GM19324 (cell line): Measurements from ENCODE around the gene MAP4K1.
"Not testable (repeated sequence)": the region's sequence is repeated elsewhere in the genome, so short reads cannot be mapped to it uniquely, and the experiment has no call there.

Experiments used
- ATAC-seq: cut with Tn5 transposase; IDR thresholded peaks from one replicate; pipeline ENCODE4 v1.9.1; 2021; ENCODE audit warnings: mild to moderate bottlenecking, moderate library complexity; ENCODE audit not compliant: unreplicated experiment, low FRiP score

MAP4K1 gene

DNA sequence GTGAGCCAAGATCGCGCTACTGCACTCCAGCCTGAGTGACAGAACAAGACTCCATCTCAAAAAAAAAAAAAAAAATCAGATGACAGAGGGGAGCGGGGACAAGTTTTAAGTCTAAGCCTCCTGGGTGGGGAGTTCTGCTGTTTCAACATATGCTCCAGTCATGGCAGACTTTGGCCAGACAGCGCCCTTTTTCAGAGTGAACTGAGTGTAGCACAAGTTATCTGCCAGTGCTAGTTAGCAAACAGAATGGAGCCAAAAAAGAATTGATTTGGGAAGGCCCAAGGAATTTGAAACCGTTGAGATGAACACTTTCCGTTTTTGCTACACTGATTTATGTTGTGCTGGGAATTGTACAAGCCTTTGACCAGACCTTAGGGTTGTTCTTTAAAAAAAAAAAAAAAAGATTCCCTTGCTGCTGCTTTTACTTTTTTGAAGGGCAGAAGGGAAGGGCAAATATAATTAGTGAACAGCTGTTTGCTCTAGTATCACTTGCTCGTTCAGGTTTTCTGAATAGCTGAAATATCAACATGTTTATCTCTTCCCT, 35.3 kb upstream of the MAP4K1 start:
- ATAC-seq: no peak

DNA sequence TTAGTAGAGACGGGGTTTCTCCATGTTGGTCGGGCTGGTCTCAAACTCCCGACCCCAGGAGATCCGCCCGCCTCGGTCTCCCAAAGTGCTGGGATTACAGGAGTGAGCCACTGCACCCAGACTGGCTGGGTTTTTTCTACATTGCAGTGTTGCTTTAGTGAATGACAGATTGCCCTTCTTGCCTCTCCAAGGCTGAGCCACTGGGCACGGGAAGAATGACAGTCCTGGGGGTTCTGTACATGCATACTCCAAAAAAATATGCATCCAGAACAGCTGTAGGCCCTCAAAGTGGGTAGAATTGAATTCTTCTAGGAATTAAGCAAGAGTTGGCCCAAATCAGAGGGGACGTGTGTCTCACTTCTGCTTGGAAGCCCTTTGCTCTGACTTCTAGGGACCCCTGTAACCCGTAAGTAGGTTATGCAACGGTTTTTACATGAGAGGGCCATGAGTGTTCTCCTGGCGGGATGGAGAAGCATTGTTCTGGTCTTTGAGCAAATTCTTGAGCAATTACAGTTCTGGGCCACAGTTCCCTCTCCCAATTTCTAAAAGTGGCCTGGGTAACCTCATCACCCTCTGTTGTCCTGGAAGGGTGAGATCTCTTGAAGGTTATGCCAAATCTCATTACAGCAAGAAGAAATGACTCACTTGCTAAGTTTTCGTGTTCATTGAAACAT, 33.3 kb upstream of the MAP4K1 start:
- ATAC-seq: no peak

DNA sequence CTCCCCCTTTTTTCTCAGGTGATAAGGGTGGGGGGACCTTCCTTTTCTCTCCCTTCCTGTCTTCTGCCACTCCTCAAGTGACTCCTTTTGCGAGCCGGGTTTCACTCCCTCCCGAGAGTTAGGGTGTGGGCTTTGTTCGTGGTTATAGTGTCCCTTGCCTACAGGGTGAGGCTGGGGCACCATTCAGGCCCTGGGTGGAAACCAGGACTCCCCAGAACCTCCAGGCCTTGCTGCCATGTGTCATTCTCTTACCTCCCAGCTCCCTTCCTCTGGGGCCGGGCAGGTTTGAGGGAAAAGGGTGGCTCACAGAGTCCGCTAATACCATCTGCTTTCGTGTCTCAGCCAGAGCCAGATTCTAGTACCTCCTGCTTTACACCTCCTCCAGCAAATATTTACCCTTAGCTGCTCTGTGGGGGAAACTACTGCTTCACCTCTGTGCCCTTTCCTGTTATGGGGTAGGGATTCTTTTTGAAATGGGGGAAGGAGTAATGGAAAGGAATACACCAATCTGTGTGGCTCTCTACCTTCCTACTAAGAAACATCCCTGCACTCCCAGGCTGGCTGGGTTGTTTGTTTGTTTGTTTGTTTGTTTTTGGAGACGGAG, 32.5 kb upstream of the MAP4K1 start:
- ATAC-seq: no peak

DNA sequence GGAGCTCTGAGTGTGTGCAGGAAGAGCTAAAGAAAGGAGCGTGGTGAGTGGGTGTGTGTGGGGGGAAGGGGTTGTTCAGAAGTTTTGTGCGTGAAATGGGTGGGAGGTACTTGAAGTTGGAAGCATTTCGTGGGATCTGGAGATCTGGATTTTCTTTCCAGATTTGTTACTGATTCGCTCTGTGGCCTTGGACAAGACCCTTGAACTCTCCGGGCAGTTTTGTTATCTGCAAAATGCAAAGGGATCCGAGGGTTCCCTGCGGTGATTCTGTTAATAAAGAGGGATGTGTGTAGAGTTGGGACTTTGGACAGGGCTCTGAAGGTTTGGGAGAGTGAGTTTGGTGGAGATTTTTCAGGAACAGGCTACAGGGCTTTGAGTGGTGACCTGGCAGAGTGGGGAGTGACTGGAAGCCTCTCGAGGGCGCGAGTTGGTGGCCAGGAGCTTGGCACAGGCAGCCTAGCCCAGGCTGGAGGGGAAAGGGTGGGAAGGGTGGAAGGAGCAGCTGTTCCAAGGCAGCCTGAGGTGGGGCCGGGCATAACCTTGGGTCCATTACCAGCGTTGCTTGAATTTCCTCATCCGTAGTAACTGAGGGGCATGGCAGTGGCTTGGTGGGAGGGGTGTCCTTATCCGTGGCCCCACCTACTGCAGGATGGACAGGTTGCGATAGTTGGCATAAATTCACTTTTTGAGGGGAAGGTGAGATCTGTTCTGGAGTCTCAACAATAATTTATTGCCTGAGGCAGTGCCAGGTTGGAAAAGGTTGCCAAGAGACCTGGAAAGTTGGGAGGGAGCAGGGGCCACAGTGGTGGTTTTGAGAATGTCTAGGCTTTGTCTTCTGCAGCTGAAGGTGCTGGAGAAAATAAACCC, 31.8 kb upstream of the MAP4K1 start:
- ATAC-seq: no peak

DNA sequence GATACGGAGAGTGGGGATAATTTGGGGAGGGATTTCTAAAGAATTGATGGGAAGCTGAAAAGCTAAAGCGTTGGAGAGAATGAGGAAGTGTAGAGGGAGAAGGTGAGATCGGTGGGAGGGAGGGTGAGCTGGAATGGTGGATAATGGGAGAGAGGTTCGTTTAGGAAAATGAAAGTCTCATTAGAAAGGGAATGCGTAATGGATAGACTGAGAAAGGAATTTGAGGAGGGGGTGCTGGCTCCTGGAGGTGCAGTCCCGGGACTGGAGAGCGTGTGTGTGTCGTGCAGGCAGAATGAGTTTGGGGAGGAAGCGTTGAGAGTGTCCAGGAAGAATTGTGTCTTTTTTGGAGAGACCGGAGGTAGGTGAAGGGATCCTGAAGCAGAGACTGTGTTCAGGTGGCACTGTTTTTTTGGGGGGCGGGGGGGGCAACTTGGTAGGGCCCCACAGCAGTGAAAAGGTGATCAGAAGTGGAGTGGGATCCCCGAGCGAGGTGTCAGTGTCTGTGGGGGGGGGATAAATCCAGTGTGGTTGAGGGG, 31.1 kb upstream of the MAP4K1 start:
- no peak for ATAC-seq

DNA sequence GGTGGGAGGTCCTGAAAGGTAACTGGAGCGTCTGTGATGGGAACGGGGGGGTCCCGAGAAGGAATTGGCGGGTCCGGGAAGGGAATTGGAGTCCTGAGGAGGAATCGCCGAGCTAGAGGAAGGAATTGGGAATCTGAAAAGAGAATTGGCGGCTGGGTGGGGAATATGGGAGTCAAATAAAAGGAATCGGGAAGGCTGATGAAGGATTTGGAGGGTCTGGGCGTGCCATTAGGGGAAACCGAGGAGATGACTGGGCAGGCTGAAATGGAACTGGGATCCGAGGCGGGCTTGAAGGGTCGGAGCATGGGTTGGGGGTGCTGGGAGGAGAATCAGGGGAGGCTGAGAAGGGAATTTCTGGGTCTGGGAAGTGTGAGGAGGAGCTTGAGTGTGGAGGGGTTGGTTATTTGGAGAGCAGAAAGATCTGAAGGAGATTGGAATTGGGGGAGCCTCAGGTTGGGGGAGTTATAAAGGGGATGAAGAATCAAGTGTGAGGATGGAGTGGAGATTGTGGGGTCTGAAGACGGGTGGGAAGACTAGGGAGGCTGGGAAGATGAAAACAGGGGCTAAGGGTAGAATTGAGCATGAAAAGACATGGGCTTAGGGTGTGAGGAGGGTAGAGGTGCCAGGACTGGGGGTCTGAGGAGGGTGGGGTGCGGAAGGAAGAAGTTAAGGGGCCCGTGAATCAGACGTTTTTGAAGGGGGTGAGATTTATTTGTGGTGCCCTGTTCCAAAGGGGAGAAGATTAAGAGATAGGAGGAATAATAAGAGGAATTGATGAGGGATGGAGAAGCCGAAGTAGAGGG, 30.4 kb upstream of the MAP4K1 start:
- ATAC-seq: no peak

DNA sequence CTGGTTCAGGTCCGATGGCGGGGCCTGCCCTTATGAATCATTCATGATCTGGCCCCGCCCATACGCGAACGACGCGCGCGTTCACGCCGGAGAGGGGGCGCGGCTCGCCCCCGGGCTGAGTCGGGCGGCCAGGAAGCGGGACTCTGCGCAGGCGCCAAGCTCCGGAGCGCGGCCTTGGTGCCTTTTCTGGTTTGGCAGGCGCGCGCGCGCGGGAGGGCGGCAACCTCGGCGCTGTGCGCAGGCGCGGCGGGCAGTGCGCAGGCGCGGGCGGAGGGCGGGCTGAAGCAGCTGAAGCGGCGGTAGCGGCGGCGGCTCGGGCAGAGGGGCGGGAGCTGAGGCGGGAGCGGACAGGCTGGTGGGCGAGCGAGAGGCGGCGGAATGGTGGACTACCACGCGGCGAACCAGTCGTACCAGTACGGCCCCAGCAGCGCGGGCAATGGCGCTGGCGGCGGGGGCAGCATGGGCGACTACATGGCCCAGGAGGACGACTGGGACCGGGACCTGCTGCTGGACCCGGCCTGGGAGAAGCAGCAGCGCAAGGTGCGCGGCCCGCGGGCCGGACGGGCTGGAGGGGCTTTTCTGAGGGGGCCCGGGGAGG, 29.7 kb upstream of the MAP4K1 start, which contains the start of gene ACTN4:
Gene ACTN4 (plus strand): TSS at position 282 of the 598 bp plus-strand sequence. CDS start 97 bp downstream, at position 379.
- peak; percentile 96 for ATAC-seq

DNA sequence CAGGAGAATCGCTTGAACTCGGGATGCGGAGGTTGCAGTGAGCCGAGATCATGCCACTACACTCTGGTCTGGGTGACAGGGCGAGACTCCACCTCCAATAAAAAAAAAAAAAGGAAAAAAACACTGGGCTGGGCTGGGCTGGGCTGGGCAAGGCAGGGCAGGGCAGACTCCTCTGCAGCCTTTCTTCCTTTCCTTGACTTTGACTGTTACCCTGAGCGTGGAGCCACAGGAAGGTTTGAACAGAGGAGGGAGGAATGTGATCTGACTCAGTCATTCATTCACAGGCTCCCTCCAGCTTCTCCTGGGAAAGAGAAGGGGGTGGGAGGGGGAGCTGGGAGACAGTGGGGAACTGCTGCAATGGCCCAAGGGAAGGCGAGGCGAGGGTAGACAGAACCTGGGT, 27.0 kb upstream of the MAP4K1 start:
- no peak for ATAC-seq

DNA sequence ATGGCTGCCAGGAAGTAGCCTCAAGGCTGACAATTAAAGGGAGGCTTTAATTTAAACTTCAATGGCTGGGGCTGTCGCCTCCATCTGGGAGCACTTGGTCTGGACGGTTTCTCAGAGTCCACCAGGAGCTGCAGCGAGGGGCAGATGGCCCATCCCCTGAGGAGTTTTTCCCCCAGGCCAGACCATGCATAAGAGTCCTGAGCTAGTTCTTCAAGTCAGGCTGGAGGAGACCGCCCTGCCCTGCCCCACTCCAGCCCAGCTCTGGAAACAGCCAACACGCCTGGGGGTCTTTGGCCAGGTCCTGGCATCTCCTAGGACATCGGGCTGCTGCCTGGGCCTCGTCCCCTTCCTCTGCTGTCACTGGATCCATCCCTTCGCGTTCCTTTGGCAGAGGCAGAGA, 24.4 kb upstream of the MAP4K1 start:
- no peak for ATAC-seq

DNA sequence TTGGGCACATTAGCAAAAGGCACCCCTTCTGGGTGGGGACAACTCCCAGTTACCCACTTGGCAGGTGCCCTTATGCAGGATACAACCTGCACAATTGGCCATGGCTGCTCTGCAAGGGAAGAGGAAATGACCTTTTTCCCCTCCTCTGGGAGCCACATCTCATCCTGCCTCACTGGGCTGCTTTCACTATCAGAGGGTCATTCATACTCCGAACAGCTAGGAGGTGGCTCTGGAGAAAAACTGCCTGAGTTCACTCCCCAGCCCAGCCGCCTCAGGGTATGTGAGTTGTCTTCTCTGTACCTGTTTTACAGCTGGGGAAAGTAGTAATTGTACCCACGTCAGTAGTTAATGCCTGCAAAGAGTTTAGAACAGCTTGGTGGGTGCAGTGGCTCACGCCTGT, 22.6 kb upstream of the MAP4K1 start:
- ATAC-seq: no peak

DNA sequence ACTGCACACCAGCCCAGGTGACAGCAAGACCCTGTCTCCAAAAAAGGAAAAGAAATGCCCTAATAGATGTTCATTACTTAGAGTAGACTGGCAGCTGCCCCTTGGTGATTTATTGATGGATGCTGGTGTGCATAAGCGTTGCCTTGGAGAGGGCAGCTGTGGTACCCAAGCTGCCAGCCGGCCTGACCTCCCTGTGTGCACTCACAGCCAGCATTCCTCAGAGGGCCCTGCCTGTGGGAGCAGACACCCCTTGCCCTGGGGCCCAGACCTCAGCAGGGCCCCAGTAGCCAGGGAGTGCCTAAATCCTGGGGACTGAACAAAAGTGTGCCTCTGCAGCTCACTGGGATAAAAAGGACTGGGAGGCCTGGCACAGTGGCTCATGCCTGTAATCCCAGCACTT, 21.9 kb upstream of the MAP4K1 start:
- no peak for ATAC-seq

DNA sequence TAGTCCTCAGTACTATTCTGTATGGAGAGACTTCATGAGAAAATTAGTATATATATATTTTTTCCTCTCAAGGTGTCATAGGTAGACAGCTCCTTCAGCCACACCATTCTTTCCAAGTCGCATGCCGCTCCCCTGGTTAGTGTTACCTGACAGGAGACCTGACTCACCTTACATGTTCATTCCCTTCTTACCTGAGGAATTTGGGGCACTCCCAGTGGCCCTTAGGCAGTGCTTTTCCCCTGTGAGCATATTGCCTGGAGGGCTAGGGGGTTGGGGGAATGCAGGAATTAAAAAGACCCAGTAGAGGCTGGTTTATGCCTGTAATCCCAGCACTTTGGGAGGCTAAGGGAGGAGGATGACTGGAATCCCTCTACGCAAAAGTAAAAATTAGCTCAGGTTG, 20.7 kb upstream of the MAP4K1 start:
- no peak for ATAC-seq

DNA sequence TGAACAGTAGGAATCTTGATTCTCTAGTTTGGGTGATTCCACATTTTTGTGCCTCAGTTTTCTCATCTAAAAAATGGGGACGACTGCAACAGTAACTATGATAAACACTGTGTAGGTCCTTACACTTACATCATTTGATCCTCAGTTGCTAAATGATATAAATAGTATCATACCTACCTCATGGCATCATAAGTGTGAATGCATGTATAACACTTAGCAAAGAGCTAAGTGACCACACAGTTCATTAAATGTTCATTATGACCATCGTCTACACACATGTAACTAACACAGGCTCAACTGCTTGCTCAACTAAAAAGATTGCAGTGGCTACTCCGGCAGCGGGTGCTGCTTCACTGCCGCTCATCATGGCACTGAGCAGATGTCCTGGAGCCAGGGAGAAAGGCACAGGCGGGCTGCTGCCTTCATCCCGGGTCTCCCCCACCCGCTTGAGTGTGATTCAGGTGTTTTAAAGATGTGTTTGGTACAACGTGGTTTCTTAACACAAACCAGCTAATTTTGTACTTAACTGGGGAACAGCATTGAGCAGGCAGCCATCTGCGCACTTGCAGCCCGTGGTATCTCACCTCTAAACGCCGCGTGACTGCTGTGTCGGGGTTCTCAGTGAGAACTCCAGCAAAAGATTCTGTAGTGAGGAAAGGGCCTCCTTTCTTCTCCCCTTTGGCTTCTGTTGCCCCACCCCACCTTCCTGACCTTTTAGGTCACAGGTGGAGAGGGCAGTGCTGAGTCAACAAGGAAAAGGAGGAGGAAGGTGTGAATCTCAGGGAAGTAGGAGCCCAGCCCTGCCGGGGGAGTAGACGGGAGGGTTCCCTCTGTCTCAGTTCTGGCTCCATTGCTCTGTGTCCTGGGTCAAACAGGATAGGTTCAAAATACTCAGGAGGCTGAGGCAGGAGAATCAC, 18.0 kb upstream of the MAP4K1 start:
- no peak for ATAC-seq

DNA sequence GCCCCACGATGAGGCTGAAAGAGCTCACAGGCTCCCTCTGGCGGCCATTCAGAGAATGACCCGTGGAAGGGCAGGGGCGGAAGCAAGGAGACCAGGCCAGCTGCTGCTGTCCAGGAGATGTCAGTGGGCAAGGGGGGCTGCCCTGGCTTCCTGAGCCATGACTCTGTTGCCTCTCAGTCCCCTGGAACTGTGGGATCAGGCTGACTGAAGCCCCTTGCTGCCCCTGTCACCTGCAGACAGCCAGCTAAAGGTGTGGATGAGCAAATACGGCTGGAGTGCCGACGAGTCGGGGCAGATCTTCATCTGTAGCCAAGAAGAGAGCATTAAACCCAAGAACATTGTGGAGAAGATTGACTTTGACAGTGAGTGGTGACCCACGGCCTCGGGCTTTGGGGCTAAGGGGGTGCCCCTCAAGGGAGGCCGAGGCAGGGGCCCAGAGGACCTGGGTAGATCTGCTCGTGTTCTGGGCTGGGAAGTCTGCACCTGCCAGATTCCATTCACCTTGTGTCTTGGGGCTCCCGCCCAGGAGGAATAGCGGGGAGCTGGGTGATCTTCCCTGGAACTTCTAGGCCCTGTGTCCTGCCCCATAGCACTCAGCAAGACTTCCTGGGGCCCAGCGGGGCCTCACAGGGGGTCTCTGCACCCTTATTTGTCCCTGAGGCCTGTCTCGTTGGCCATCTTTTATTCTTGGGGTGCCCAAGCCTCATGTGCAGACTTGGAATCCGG, 17.2 kb upstream of the MAP4K1 start:
- ATAC-seq: no peak

DNA sequence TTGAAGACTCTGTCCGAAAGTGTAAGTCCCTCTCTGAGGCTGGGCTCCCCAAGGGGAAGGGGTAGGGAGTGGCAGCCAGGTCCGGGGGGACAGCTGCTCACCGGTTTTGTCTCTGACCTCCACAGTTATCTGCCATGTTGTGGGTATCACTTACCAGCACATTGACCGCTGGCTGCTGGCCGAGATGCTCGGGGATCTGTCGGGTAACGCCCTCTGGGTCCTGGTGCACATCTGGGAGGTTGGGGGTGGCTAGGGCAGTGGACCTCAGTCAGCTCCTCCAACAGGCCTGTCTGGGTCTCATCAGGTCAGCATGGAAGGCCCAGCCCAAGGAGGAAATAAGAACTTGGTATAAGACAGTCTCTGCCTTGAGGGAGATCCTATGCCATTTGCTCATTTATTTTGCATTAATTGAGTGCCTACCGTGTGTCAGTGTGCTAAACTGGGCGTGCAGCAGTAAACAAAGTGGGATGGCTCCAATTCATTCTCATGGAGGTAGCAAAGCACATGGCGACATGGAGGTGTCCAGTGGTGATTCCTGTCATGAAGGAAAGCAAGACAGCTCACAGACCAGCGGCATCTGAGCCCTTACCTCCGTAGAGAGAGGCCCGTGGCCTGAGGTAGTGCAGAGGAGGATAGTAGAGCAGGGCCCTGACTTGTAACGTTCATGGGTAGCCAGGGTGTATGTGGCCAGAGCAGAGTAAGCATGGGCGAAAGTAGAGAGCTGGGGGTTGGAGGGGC, 14.9 kb upstream of the MAP4K1 start:
- ATAC-seq: no peak

DNA sequence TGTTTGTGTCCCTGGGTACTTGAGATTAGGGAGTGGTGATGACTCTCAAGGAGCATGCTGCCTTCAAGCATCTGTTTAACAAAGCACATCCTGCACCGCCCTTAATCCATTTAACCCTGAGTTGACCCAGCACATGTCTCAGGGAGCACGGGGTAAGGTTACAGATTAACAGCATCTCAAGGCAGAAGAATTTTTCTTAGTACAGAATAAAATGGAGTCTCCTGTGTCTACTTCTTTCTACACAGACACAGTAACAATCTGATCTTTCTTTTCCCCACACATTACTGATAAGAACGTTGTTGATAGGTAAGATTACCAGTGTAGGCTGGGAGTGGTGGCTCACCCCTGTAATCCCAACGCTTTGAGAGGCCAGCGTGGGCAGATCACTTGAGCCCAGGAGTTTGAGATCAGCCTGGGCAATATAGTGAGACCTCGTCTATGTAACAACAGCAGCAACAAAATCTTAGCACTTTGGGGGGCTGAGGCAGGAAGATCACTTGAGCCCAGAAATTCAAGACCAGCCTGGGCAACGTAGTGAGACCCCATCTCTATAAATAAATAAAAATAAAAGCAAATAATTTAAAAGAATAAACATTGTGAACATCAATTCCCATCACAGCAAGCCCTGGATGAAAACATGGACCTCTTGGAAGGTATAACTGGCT, 14.2 kb upstream of the MAP4K1 start:
- ATAC-seq: not testable (repeated sequence)

DNA sequence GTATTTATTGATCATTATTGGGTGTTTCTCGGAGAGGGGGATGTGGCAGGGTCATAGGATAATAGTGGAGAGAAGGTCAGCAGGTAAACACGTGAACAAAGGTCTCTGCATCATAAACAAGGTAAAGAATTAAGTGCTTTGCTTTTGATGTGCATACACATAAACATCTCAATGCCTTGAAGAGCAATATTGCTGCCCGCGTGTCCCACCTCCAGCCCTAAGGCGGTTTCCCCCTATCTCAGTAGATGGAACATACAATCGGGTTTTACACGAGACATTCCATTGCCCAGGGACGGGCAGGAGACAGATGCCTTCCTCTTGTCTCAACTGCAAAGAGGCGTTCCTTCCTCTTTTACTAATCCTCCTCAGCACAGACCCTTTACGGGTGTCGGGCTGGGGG, 13.5 kb upstream of the MAP4K1 start:
- ATAC-seq: not testable (repeated sequence)
